NCI-H69 (cell line): ENCODE measurements around the gene SIK3.
A peak's percentile ranks its signal among the peaks of the same experiment; 100 is the strongest.

Experiments
- DNase-seq: peaks from one replicate; lab custom pipeline; 2025; lab: John Stamatoyannopoulos, UW

Gene SIK3

GRCh38 chr11:116895048-116895757 is 203.0 kb downstream of the SIK3 start:
- DNase-seq: peak; percentile 6

- DNase-seq: no peak
These were observed 204.3 kb downstream of the SIK3 start for GRCh38 chr11:116893906-116894305.

GRCh38 chr11:116893437-116893836 is 204.8 kb downstream of the SIK3 start:
- DNase-seq: no peak

GRCh38 chr11:116892374-116892773 is 205.9 kb downstream of the SIK3 start:
- no peak for DNase-seq

GRCh38 chr11:116891746-116892145 is 206.5 kb downstream of the SIK3 start:
- DNase-seq: no peak

- no peak for DNase-seq
These were observed 207.6 kb downstream of the SIK3 start for GRCh38 chr11:116890607-116891006.

- DNase-seq: no peak
These were observed 208.0 kb downstream of the SIK3 start for GRCh38 chr11:116890193-116890592.

GRCh38 chr11:116888884-116889549 is 209.2 kb downstream of the SIK3 start:
- DNase-seq: no peak

GRCh38 chr11:116888024-116888423 is 210.2 kb downstream of the SIK3 start:
- no peak for DNase-seq

GRCh38 chr11:116885951-116886655 is 212.1 kb downstream of the SIK3 start:
- no peak for DNase-seq

GRCh38 chr11:116882386-116882785 is 215.8 kb downstream of the SIK3 start:
- DNase-seq: no peak

GRCh38 chr11:116881143-116881542 is 217.1 kb downstream of the SIK3 start:
- no peak for DNase-seq

- peak; percentile 80 for DNase-seq
These were observed 218.2 kb downstream of the SIK3 start for GRCh38 chr11:116879800-116880625.

- no peak for DNase-seq
These were observed 221.6 kb downstream of the SIK3 start for GRCh38 chr11:116876656-116877055.

- DNase-seq: no peak
These were observed 223.0 kb downstream of the SIK3 start for GRCh38 chr11:116875194-116875593.

- no peak for DNase-seq
These were observed 224.0 kb downstream of the SIK3 start for GRCh38 chr11:116874251-116874650.

GRCh38 chr11:116873381-116873780 is 224.8 kb downstream of the SIK3 start:
- no peak for DNase-seq

GRCh38 chr11:116871248-116871647 is 227.0 kb downstream of the SIK3 start:
- no peak for DNase-seq

- DNase-seq: peak; percentile 53
These were observed 228.2 kb downstream of the SIK3 start for GRCh38 chr11:116870054-116870453.

- DNase-seq: no peak
These were observed 228.6 kb downstream of the SIK3 start for GRCh38 chr11:116869610-116870009.

GRCh38 chr11:116868066-116868465 is 230.2 kb downstream of the SIK3 start:
- no peak for DNase-seq

GRCh38 chr11:116867619-116868018 is 230.6 kb downstream of the SIK3 start:
- no peak for DNase-seq
